CD4-positive, alpha-beta T cell (primary cell): Measurements from ENCODE around the gene PER1. TPM values are rescaled to one million over a fixed set of nuclear protein-coding genes. Genes with fewer than 3 reads are reported as not detected.

ENCODE experiments used
- ATAC-seq: fragments of 200-7000 bp; cut with Tn5 transposase; one replicate; pipeline ENCODE4 v1.10.0; 2022; ENCODE audit warnings: mild to moderate bottlenecking; ENCODE audit not compliant: poor library complexity
- CTCF ChIA-PET: fragments of 350-600 bp; sonication (Branson Sonifier 250); formaldehyde crosslinking; loops from one replicate; lab custom pipeline; 2021; ENCODE audit warnings: antibody characterized with exemption, inconsistent platforms; lab: Charles Lee
- POLR2A ChIA-PET: fragments of 350-600 bp; sonication (Branson Sonifier 250); formaldehyde crosslinking; loops from one replicate; lab custom pipeline; 2021; ENCODE audit warnings: antibody characterized with exemption, inconsistent platforms; lab: Charles Lee
- DNase-seq, 14 experiments: peaks; one replicate each; pipeline ENCODE4 v3.0.0-alpha.2; 2013 to 2020; ENCODE audit warnings: mixed read lengths in 2 of 14
- H3K27ac ChIP-seq, 2 donors: one replicate each; pipeline versions ENCODE4 v1.5.1 to v1.7.0; 2013; ENCODE audit warnings: low read length in 2 of 2, low read depth in 1 of 2, mild to moderate bottlenecking in 1 of 2
- H3K27me3 ChIP-seq, 2 experiments: 1 replicate in 1 of 2; 2 replicates in 1 of 2; pipeline versions ENCODE4 v1.6.1 to v1.7.0; 2013; ENCODE audit warnings: low read length in 2 of 2, control low read depth in 1 of 2, mild to moderate bottlenecking in 1 of 2, moderate library complexity in 1 of 2; ENCODE audit not compliant: insufficient read depth in 2 of 2, control insufficient read depth in 1 of 2
- H3K36me3 ChIP-seq: one replicate; pipeline ENCODE4 v1.6.1; 2013; ENCODE audit warnings: low read length, control low read depth; ENCODE audit not compliant: insufficient read depth
- H3K4me1 ChIP-seq: one replicate; pipeline ENCODE4 v1.6.1; 2013; ENCODE audit warnings: low read length, control low read depth; ENCODE audit not compliant: insufficient read depth
- H3K4me3 ChIP-seq: one replicate; pipeline ENCODE4 v1.5.1; 2013; ENCODE audit warnings: mild to moderate bottlenecking, low read length, moderate library complexity
- H3K9me3 ChIP-seq, 2 experiments: 1 replicate in 1 of 2; 2 replicates in 1 of 2; pipeline versions ENCODE4 v1.6.1 to v1.7.0; 2013; ENCODE audit warnings: low read length in 2 of 2, mild to moderate bottlenecking in 2 of 2, control low read depth in 1 of 2, moderate library complexity in 1 of 2; ENCODE audit not compliant: control insufficient read depth in 1 of 2, insufficient read depth in 1 of 2
- H3K27ac Mint-ChIP-seq: one replicate; pipeline ENCODE4 v1.8.0; 2020; ENCODE audit warnings: mixed read lengths
- H3K27me3 Mint-ChIP-seq: one replicate; pipeline ENCODE4 v1.8.0; 2021; ENCODE audit warnings: mixed read lengths
- H3K36me3 Mint-ChIP-seq: one replicate; pipeline ENCODE4 v1.8.0; 2021; ENCODE audit warnings: low read depth, mixed read lengths
- H3K4me1 Mint-ChIP-seq: one replicate; pipeline ENCODE4 v1.8.0; 2021; ENCODE audit warnings: low read depth, mixed read lengths
- H3K4me3 Mint-ChIP-seq: one replicate; pipeline ENCODE4 v1.8.0; 2020; ENCODE audit warnings: mild to moderate bottlenecking, mixed read lengths
- H3K9me3 Mint-ChIP-seq: one replicate; pipeline ENCODE4 v1.8.0; 2020; ENCODE audit warnings: mixed read lengths
- intact Hi-C, 2 experiments: fragments of 100-400 bp; cut with DNase I in 1 of 2; cut with micrococcal nuclease in 1 of 2; formaldehyde crosslinking; loops; one replicate each; pipeline versions ENCODE4 v1.15.1 to v1.9.0; 2023 to 2025; cut with DNase I, micrococcal nuclease
- total RNA-seq, 174 experiments: library from RNA in 2 of 174; stranded (reverse) in 2 of 174; gene quantifications; one replicate each; pipeline ENCODE4 v1.2.3 and lab custom pipeline; 2021 to 2026
- TF ChIP-seq, protein P1 (sequence below): fragments of 200-600 bp; IDR thresholded peaks from one replicate; pipeline ENCODE4 v1.8.0; 2022; ENCODE audit warnings: antibody characterized with exemption, mild to moderate bottlenecking

Gene PER1
- total RNA-seq, 2 experiments from 2014 or later = 1,723 to 1,794 TPM

DNA sequence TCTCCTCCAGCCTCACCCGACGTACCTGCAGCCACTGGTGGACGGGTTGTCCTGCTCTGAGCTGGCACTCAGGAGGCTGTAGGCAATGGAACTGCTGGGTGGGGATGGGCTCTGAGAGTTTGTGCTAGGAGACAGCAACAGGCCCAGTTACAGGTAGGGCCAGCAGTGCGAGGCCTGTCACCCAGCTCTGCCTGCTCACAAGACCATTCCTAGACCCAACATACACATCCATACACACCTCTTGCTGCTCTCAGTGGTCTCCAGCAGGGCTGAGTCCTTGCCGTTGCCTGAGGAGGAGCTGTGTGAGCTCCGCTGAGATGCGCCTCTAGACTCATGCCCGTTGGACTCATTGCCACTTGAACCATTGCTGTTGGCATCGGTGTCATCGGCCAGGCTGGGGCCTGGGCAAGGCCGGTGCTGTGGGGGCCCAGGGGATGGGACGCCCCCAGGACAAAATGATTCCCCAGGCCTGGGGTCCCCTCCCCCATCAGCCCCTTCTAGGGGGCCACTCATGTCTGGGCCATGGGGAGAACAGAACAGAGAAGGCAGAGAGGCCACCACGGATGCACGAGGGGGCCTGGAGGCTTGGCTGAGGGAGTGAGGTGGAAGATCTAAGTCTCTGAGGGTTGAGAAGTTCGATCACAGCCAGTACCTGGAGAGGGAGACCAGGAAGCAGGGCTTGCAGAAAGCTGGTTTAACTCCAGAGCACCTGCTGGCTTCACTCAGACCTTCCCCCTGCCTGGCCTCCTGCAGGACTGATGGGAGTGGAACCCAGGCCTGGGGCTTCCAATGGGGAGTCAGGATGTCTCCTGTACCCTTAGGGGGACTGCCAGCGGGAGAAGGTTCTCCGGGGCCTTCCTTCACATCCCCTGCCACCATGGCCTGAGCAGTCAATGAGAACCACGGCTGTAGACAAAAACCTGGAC is 1.7 kb downstream of the PER1 start:
- TF ChIP-seq, protein P1, sequence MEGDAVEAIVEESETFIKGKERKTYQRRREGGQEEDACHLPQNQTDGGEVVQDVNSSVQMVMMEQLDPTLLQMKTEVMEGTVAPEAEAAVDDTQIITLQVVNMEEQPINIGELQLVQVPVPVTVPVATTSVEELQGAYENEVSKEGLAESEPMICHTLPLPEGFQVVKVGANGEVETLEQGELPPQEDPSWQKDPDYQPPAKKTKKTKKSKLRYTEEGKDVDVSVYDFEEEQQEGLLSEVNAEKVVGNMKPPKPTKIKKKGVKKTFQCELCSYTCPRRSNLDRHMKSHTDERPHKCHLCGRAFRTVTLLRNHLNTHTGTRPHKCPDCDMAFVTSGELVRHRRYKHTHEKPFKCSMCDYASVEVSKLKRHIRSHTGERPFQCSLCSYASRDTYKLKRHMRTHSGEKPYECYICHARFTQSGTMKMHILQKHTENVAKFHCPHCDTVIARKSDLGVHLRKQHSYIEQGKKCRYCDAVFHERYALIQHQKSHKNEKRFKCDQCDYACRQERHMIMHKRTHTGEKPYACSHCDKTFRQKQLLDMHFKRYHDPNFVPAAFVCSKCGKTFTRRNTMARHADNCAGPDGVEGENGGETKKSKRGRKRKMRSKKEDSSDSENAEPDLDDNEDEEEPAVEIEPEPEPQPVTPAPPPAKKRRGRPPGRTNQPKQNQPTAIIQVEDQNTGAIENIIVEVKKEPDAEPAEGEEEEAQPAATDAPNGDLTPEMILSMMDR = no peak
- peak overlapping the region; percentile 75 for H3K4me3 ChIP-seq
- peaks cover 59% of the 10 kb centered on the region for H3K36me3 ChIP-seq
- Mint-ChIP-seq H3K27me3 (peaks cover 4% of the 10 kb centered on the region), H3K36me3 (peaks cover 97% of the 10 kb centered on the region), H3K4me3 (peak overlapping the region; percentile 95), H3K27ac (no peak overlapping the region), H3K4me1 (peaks cover 49% of the 10 kb centered on the region), H3K9me3 (no peaks in the 10 kb centered on the region)
- H3K9me3 ChIP-seq = no peaks in the 10 kb centered on the region
- no peaks in the 10 kb centered on the region for H3K27me3 ChIP-seq
- intact Hi-C loops = loop anchor here (10.0 kb wide), 2 partner anchors 316 to 666 kb away; partner anchors contain the start of genes KDM6B (in 1 of the 2), POLR2A (in 1 of the 2) and SLC35G6 (in 1 of the 2)
- ChIA-PET POLR2A (interaction anchor here (0.6 to 16.4 kb wide), 18 partner anchors 8 to 465 kb away, joined by 3 to 419 read pairs (median 5); partner anchors contain the start of genes BORCS6, CTC1, NAA38 and PFAS), CTCF (interaction anchor here (0.6 to 1.4 kb wide), 2 partner anchors 11 to 13 kb away, joined by 5 to 8 read pairs; no protein-coding TSS in a partner anchor)
- no peak for ATAC-seq
- peak overlapping the region; percentile 99 to 100 for H3K27ac ChIP-seq
- DNase-seq = peak in 2 of 14 experiments; percentile 19 to 47
- H3K4me1 ChIP-seq = peaks cover 79% of the 10 kb centered on the region

DNA sequence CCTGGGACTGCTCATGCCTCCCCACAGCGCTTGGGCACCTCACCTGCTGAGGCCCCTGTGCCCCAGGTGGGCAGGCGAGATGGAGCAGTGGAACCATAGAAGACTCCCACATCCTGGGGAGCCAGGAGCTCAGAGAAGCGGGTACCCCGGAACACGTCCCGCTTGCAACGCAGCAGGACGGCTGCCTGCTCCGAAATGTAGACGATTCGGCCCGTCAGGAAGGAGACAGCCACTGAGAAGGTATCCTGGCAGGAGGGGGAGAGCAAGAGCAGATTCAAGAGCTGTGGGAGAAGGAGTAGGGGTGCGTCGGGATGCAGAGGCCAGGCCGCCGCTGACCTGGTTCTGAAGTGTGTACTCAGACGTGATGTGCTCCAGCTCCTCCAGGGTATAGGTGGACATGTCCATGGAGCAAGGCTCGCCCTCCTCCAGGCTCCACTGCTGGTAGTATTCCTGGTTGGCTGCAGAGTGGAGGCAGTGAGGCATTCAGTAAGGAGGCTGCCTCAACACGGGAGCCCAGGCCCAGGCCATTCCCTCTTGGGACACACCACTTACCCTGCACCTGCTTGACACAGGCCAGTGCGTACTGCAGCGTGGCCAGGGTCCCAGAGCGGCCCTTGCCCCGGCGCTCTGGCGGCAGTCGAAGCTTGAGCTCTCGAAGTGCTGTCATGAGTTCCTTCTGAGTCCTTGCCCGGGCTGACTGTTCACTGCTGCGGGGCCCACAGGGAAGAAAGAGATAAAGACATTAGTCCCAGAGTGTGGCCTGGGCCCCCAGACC is 2.6 kb downstream of the PER1 start:
- no peak overlapping the region for H3K27ac Mint-ChIP-seq
- CTCF ChIA-PET = no interaction called here
- no peaks in the 10 kb centered on the region for H3K9me3 Mint-ChIP-seq
- H3K27me3 Mint-ChIP-seq = peaks cover 4% of the 10 kb centered on the region
- Histone ChIP-seq H3K36me3 (peaks cover 67% of the 10 kb centered on the region), H3K4me3 (no peak overlapping the region), H3K27ac (peak overlapping the region; percentile 45 to 99), H3K4me1 (peaks cover 70% of the 10 kb centered on the region), H3K9me3 (no peaks in the 10 kb centered on the region), H3K27me3 (no peaks in the 10 kb centered on the region)
- peaks cover 97% of the 10 kb centered on the region for H3K36me3 Mint-ChIP-seq
- TF ChIP-seq, protein P1 = no peak
- peaks cover 41% of the 10 kb centered on the region for H3K4me1 Mint-ChIP-seq
- H3K4me3 Mint-ChIP-seq = peak overlapping the region; percentile 56
- intact Hi-C loops = loop anchor here (10.0 kb wide), 2 partner anchors 315 to 665 kb away; partner anchors contain the start of genes KDM6B (in 1 of the 2), POLR2A (in 1 of the 2) and SLC35G6 (in 1 of the 2)
- POLR2A ChIA-PET = interaction anchor here (2.8 to 16.4 kb wide), 2 partner anchors 10 to 25 kb away, joined by 37 to 419 read pairs; partner anchors contain the start of gene TMEM107
- peak in 2 of 14 experiments; percentile 10 to 38 for DNase-seq
- ATAC-seq = no peak

DNA sequence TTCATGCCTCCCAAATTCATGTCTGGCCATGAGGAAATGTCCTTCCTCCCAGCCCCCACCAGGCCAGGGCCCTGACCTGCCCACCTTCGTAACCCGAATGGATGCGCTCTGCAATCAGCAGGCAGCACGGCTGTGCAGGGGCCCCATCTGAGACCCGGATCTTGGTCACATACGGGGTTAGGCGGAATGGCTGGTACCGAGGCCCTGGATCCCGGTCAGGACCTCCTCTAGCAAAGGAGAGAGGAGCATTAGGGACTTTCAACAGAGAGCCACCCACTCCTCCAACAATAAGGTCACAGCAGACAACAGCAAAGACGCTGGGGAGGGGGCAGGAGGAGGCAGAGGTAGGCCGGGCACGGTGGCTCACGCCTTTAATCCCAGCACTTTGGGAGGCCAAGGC is 3.6 kb downstream of the PER1 start:
- peaks cover 60% of the 10 kb centered on the region for H3K4me1 ChIP-seq
- H3K27me3 ChIP-seq = no peaks in the 10 kb centered on the region
- intact Hi-C loops = no loop called here
- TF ChIP-seq, protein P1 = no peak
- ATAC-seq (no peak), DNase-seq (no peak)
- no peak overlapping the region for H3K27ac ChIP-seq
- H3K9me3 ChIP-seq = no peaks in the 10 kb centered on the region
- Mint-ChIP-seq H3K27me3 (peaks cover 7% of the 10 kb centered on the region), H3K4me1 (peaks cover 36% of the 10 kb centered on the region), H3K4me3 (no peak overlapping the region), H3K36me3 (peaks cover 98% of the 10 kb centered on the region), H3K9me3 (no peaks in the 10 kb centered on the region), H3K27ac (no peak overlapping the region)
- ChIA-PET CTCF (interaction anchor here (1.1 kb wide), 1 partner anchor 9 kb away, joined by 4 read pairs; no protein-coding TSS in a partner anchor), POLR2A (interaction anchor here (1.3 to 1.7 kb wide), 3 partner anchors 8 to 74 kb away, joined by 5 to 10 read pairs (median 6); no protein-coding TSS in a partner anchor)
- H3K36me3 ChIP-seq = peaks cover 77% of the 10 kb centered on the region
- H3K4me3 ChIP-seq = no peak overlapping the region
